DND-41 (cell line): ENCODE results near the gene ICAM1.
A peak's percentile ranks its signal among the peaks of the same experiment; 100 is the strongest.

Experiments
- ATAC-seq: fragments of 200-7000 bp; cut with Tn5 transposase; 3 replicates; pipeline ENCODE4 v1.9.1; 2021; ENCODE audit warnings: low read depth; ENCODE audit not compliant: insufficient read depth
- DNase-seq: peaks from one replicate; pipeline ENCODE4 v3.0.0-alpha.2; 2020
- H2AFZ ChIP-seq: 2 replicates; pipeline ENCODE4 v1.6.0; 2012; ENCODE audit warnings: low read depth, low read length
- H3K27ac ChIP-seq: 2 replicates; pipeline ENCODE4 v1.5.1; 2012; ENCODE audit warnings: low read length, inconsistent platforms
- H3K27me3 ChIP-seq: fragments of 200-600 bp; sonication (generic); 2 replicates; pipeline ENCODE4 v1.6.0; 2012; ENCODE audit warnings: low read length, mild to moderate bottlenecking, inconsistent platforms; ENCODE audit not compliant: insufficient read depth, poor library complexity
- H3K36me3 ChIP-seq: 2 replicates; pipeline ENCODE4 v1.5.1; 2012; ENCODE audit warnings: low read length, inconsistent platforms; ENCODE audit not compliant: insufficient read depth
- H3K4me1 ChIP-seq: 2 replicates; pipeline ENCODE4 v1.5.1; 2012; ENCODE audit warnings: mild to moderate bottlenecking, low read length; ENCODE audit not compliant: insufficient read depth
- H3K4me2 ChIP-seq: 2 replicates; pipeline ENCODE4 v1.6.0; 2012; ENCODE audit warnings: mild to moderate bottlenecking, moderate library complexity, low read length, inconsistent platforms; ENCODE audit not compliant: insufficient read depth
- H3K4me3 ChIP-seq, 2 experiments: fragments of 200-600 bp in 1 of 2; shearing (Covaris generic) in 1 of 2; 2 replicates each; pipeline ENCODE4 v1.5.1; 2012 to 2016; ENCODE audit warnings: inconsistent platforms in 2 of 2, low read length in 2 of 2, mild to moderate bottlenecking in 2 of 2, low read depth in 1 of 2, moderate library complexity in 1 of 2
- H3K79me2 ChIP-seq: 2 replicates; pipeline ENCODE4 v1.6.0; 2012; ENCODE audit warnings: low read length, inconsistent platforms; ENCODE audit not compliant: insufficient read depth
- H3K9ac ChIP-seq: 2 replicates; pipeline ENCODE4 v1.6.0; 2012; ENCODE audit warnings: low read depth, mild to moderate bottlenecking, inconsistent platforms, low read length, moderate library complexity
- H3K9me3 ChIP-seq: 2 replicates; pipeline ENCODE4 v1.5.1; 2012; ENCODE audit warnings: low read length, moderate library complexity, mild to moderate bottlenecking, inconsistent platforms; ENCODE audit not compliant: insufficient read depth, severe bottlenecking
- H4K20me1 ChIP-seq: 2 replicates; pipeline ENCODE4 v1.6.0; 2012; ENCODE audit warnings: low read length; ENCODE audit not compliant: insufficient read depth
- EZH2 ChIP-seq: IDR thresholded peaks from 3 replicates; pipeline ENCODE4 v1.6.1; 2012; ENCODE audit warnings: borderline replicate concordance, low read depth, mild to moderate bottlenecking, moderate library complexity, low read length, inconsistent platforms; ENCODE audit not compliant: severe bottlenecking
- TF ChIP-seq, protein P1 (sequence below): IDR thresholded peaks from 2 replicates; pipeline ENCODE4 v1.5.1; 2012; ENCODE audit warnings: borderline replicate concordance, low read length, moderate library complexity, mild to moderate bottlenecking; ENCODE audit not compliant: poor library complexity, severe bottlenecking; ENCODE audit errors: extremely low read depth

Gene ICAM1

DNA sequence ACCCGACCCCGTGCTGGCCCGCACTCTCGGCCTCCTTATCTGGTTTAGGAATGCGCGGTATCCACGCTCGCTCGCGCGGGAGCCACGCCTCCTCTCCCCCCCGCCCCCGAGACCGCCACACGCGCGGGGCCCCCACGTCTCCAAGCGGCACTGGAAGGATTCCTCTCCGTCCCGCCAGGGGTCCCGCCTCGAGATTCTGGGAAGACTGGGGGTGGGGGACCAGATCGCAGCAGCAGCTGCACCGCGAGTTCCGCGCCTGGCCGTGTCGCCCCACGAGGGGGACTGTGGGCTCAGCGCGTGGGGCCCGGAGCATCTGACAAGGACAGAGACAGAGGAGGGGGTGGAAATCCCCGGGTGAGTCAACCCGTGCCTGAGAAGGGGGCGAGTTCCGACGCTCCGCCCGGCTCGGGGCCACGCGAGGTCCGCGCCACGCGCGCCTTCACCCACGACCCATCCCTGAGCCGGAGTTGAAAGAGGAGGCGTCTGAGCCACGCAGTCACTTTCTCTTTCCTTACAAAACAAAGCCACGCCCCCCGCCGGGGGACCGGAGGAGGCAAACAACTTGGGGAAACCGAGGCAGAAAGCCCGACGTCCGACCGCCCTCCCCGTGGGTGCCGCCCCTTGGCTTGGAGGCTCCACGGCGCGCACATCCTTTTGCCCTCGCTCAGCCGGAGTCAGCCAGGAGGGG, 40.6 kb upstream of the ICAM1 start:
- H3K79me2 ChIP-seq = no peaks in the 10 kb centered on the region
- H3K4me3 ChIP-seq = peak overlapping the region; percentile 24 to 58; a peak in 3 of 4 replicates
- DNase-seq = peak; percentile 44

DNA sequence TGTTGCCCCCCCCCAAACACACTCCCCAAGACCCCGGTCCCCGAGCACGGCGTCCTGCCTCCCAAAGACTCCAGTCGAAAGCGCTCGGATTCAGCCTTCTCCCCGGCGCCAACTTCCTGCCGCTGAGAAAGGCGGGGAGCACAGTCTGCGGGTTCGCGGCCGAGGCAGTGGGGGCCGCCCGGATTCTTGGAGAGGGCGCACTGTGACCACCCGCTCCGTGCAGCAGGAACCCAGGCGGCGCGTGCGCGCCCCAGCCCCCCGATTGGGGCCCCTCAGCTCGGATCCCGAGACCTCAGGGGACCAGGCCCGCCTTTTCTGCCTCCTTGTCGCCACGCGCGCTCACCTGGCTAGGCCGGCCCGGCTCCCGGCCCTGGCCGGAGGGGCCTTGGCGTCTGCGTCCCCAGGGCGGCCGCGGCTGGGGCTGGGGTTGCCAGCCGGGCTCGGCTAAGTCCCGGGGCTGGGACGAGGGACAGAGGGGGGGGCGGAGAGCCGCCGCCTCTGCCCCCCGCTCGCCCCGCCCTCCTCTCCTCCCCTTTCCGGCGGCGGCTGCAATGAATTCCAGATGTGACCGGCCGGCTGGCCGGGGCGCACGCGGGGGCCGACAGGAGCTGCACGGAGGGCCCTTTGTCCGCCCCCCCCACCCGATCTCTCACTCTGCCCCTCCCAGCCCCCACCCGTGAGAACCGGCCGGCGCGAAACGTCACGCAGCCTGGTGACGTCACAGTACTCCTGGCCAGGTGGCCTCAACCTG, 39.9 kb upstream of the ICAM1 start, which contains the start of gene S1PR2:
TSS of gene S1PR2 (minus strand) at position 471 of the 751 bp plus-strand sequence. CDS start 6,426 bp downstream, outside the sequence.
- peak; percentile 73 for ATAC-seq

More for the DNA sequence above, 40.6 kb upstream of the ICAM1 start:
- peak; percentile 35; the same call in 2 of the 3 replicates for ATAC-seq
- peak overlapping the region; percentile 87 for H3K4me2 ChIP-seq
- H3K4me1 ChIP-seq = peaks cover 22% of the 10 kb centered on the region
- peak overlapping the region; percentile 70 for H3K9ac ChIP-seq
- peaks cover 10% of the 10 kb centered on the region for H3K27me3 ChIP-seq
- no peaks in the 10 kb centered on the region for H3K9me3 ChIP-seq
- peak overlapping the region; percentile 80 for H2AFZ ChIP-seq
- H3K27ac ChIP-seq = peak overlapping the region; percentile 50; the same call in 1 of the 2 replicates
- no peaks in the 10 kb centered on the region; the same call in 1 of the 2 replicates for H4K20me1 ChIP-seq
- H3K36me3 ChIP-seq = no peaks in the 10 kb centered on the region
- TF ChIP-seq EZH2 = no peak
- TF ChIP-seq, protein P1, sequence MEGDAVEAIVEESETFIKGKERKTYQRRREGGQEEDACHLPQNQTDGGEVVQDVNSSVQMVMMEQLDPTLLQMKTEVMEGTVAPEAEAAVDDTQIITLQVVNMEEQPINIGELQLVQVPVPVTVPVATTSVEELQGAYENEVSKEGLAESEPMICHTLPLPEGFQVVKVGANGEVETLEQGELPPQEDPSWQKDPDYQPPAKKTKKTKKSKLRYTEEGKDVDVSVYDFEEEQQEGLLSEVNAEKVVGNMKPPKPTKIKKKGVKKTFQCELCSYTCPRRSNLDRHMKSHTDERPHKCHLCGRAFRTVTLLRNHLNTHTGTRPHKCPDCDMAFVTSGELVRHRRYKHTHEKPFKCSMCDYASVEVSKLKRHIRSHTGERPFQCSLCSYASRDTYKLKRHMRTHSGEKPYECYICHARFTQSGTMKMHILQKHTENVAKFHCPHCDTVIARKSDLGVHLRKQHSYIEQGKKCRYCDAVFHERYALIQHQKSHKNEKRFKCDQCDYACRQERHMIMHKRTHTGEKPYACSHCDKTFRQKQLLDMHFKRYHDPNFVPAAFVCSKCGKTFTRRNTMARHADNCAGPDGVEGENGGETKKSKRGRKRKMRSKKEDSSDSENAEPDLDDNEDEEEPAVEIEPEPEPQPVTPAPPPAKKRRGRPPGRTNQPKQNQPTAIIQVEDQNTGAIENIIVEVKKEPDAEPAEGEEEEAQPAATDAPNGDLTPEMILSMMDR = no peak

DNA sequence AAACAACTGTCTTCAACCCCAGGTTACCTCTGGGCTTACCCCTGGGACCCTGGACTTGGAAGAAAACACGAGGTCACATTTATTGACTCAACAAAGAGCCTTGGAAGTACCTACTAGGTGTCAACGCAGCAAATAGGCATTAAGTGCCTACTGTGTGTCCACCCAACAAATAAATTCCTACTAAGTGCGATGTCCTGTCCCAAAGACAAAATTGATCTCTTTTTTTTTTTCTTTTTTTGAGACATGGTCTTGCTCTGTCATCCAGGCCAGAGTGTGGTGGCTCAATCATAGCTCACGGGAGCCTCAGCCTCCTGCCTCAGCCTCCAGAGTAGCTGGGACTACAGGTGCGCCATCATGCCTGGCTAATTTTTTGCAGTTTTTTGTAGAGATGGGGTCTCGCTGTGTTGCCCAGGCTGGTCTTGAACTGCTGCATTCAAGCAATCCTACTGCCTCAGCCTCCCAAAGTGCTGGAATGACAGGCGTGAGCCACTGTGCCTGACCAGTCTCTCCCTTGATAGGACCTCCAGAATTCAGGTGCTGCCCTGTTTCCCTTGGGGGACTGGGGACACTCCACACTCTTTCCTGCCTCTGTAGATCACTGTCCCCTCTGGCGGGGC, 39.2 kb upstream of the ICAM1 start:
- peak overlapping the region in 1 of 2 experiments; percentile 58; a peak in 1 of 4 replicates for H3K4me3 ChIP-seq
- H4K20me1 ChIP-seq = no peaks in the 10 kb centered on the region
- H2AFZ ChIP-seq = no peak overlapping the region
- peaks cover 10% of the 10 kb centered on the region for H3K27me3 ChIP-seq
- DNase-seq = no peak
- TF ChIP-seq, protein P1 = no peak
- no peak for TF ChIP-seq EZH2
- ATAC-seq = 0 out of 3 replicates have a peak, but pooled peaks have one; percentile 2
- H3K9ac ChIP-seq = peak overlapping the region; percentile 70; the same call in 1 of the 2 replicates
- no peak overlapping the region for H3K27ac ChIP-seq
- no peaks in the 10 kb centered on the region for H3K36me3 ChIP-seq
- H3K4me1 ChIP-seq = peaks cover 35% of the 10 kb centered on the region
- peak overlapping the region; percentile 87 for H3K4me2 ChIP-seq
- H3K79me2 ChIP-seq = no peaks in the 10 kb centered on the region
- H3K9me3 ChIP-seq = no peaks in the 10 kb centered on the region

More for the DNA sequence above, 39.9 kb upstream of the ICAM1 start, which contains the start of gene S1PR2:
- Histone ChIP-seq H3K4me1 (peaks cover 28% of the 10 kb centered on the region), H3K27ac (peak within 1 kb of the TSS; percentile 50; the same call in 1 of the 2 replicates), H3K9me3 (no peaks in the 10 kb centered on the region), H3K4me3 (peak within 1 kb of the TSS; percentile 24 to 58; a peak in 3 of 4 replicates), H3K36me3 (no peaks in the 10 kb centered on the region), H4K20me1 (no peaks in the 10 kb centered on the region; the same call in 1 of the 2 replicates), H3K79me2 (no peaks in the 10 kb centered on the region), H2AFZ (peak within 1 kb of the TSS; percentile 80), H3K4me2 (peak within 1 kb of the TSS; percentile 87), H3K27me3 (peaks cover 10% of the 10 kb centered on the region), H3K9ac (peak within 1 kb of the TSS; percentile 70)
- DNase-seq = peak; percentile 61
- TF ChIP-seq, protein P1 = no peak
- TF ChIP-seq EZH2 = no peak
